ENCODE measurements around the gene CD72.

The CD72 gene

DNA sequence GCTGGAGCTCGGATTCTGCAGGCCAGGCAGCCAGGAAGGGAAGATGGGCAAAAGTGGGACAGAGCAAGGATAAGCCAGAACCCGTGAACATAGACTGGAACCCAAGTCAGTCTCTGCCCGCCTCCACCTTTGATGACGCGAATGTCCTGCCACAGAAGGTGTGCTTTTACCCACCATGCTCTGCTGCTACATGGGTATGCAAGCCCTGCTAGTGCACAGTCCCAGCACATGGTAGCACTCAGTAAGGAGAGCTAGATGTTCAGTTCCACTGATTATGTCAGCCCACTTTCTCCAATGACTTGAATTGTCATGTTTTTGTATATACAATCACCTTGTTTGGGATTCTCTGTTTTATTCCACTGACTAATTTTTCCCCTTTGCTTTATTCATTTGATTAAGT is 11.4 kb upstream of the CD72 start:
- H3K4me2 ChIP-seq (ENCODE audit: low read depth, low read length): no peak overlapping the region
- no peak for TF ChIP-seq EZH2 (optimal IDR thresholded peaks at IDR 0.05; ENCODE audit: low read depth, low read length)
- TF ChIP-seq EZH2phosphoT487 (IDR thresholded peaks at IDR 0.05; ENCODE audit: low read length): no peak
- TF ChIP-seq, protein P1, sequence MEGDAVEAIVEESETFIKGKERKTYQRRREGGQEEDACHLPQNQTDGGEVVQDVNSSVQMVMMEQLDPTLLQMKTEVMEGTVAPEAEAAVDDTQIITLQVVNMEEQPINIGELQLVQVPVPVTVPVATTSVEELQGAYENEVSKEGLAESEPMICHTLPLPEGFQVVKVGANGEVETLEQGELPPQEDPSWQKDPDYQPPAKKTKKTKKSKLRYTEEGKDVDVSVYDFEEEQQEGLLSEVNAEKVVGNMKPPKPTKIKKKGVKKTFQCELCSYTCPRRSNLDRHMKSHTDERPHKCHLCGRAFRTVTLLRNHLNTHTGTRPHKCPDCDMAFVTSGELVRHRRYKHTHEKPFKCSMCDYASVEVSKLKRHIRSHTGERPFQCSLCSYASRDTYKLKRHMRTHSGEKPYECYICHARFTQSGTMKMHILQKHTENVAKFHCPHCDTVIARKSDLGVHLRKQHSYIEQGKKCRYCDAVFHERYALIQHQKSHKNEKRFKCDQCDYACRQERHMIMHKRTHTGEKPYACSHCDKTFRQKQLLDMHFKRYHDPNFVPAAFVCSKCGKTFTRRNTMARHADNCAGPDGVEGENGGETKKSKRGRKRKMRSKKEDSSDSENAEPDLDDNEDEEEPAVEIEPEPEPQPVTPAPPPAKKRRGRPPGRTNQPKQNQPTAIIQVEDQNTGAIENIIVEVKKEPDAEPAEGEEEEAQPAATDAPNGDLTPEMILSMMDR (IDR thresholded peaks at IDR 0.05; ENCODE audit: low read length): no peak
- no peaks in the 10 kb centered on the region for H3K9me3 ChIP-seq (replicated peaks; ENCODE audit: insufficient read depth, low read length)
- H3K27ac ChIP-seq (ENCODE audit: low read length): no peak overlapping the region
- no peak for DNase-seq
- no peaks in the 10 kb centered on the region for H3K9me2 ChIP-seq (replicated peaks; ENCODE audit: insufficient read depth, low read length)
- no peaks in the 10 kb centered on the region for H3F3A ChIP-seq (ENCODE audit: insufficient read depth, low read length)
- H3K36me3 ChIP-seq (replicated peaks; ENCODE audit: insufficient read depth, low read length): no peaks in the 10 kb centered on the region
- no peaks in the 10 kb centered on the region for H3K4me1 ChIP-seq (ENCODE audit: low read length)
- no peaks in the 10 kb centered on the region for H3K79me2 ChIP-seq (ENCODE audit: low read length)
- H2AFZ ChIP-seq (ENCODE audit: low read length): no peak overlapping the region
- H3K9ac ChIP-seq (ENCODE audit: low read length): no peak overlapping the region
- no peaks in the 10 kb centered on the region for H4K20me1 ChIP-seq (ENCODE audit: insufficient read depth, low read length)
- H3K27me3 ChIP-seq (replicated peaks; ENCODE audit: insufficient read depth, low read length): no peaks in the 10 kb centered on the region
- no peak overlapping the region for H3K4me3 ChIP-seq (ENCODE audit: low read length)

DNA sequence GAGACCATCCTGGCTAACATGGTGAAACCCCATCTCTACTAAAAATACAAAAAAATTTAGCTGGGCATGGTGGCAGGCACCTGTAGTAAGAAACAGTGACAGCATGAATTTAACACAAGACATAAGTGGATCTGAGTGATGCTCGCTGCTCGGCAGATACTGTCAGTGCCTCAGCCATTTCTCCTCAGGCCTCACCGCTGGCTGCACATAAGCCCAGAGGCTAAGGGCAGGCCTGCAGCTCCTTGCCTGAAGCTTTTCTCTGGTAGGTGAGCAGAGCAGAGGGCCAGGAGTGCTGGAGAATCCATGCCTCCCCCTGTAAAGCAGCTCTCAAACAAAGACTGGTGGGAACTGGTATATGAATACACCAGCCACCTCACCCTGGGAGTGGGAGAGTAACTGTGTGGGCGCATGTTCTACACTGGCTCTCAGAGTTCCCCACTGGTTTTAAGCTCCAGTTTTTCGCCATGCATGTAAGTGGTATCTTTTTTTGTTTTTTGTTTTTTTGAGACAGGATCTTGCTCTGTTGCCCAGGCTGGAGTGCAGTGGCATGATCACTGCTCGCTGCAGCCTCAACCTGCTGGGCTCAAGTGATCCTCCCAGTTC is 10.3 kb upstream of the CD72 start:
- H2AFZ ChIP-seq (ENCODE audit: low read length): no peak overlapping the region
- no peaks in the 10 kb centered on the region for H3F3A ChIP-seq (ENCODE audit: insufficient read depth, low read length)
- no peaks in the 10 kb centered on the region for H3K36me3 ChIP-seq (replicated peaks; ENCODE audit: insufficient read depth, low read length)
- H3K4me2 ChIP-seq (ENCODE audit: low read depth, low read length): no peak overlapping the region
- no peaks in the 10 kb centered on the region for H3K27me3 ChIP-seq (replicated peaks; ENCODE audit: insufficient read depth, low read length)
- no peaks in the 10 kb centered on the region for H3K79me2 ChIP-seq (ENCODE audit: low read length)
- H3K9ac ChIP-seq (ENCODE audit: low read length): no peak overlapping the region
- H3K4me3 ChIP-seq (ENCODE audit: low read length): no peak overlapping the region
- H3K9me3 ChIP-seq (replicated peaks; ENCODE audit: insufficient read depth, low read length): no peaks in the 10 kb centered on the region
- no peaks in the 10 kb centered on the region for H4K20me1 ChIP-seq (ENCODE audit: insufficient read depth, low read length)
- no peak overlapping the region for H3K27ac ChIP-seq (ENCODE audit: low read length)
- DNase-seq: no peak
- TF ChIP-seq, protein P1 (IDR thresholded peaks at IDR 0.05; ENCODE audit: low read length): no peak
- TF ChIP-seq EZH2phosphoT487 (IDR thresholded peaks at IDR 0.05; ENCODE audit: low read length): no peak
- no peak for TF ChIP-seq EZH2 (optimal IDR thresholded peaks at IDR 0.05; ENCODE audit: low read depth, low read length)
- H3K4me1 ChIP-seq (ENCODE audit: low read length): no peaks in the 10 kb centered on the region
- H3K9me2 ChIP-seq (replicated peaks; ENCODE audit: insufficient read depth, low read length): no peaks in the 10 kb centered on the region

DNA sequence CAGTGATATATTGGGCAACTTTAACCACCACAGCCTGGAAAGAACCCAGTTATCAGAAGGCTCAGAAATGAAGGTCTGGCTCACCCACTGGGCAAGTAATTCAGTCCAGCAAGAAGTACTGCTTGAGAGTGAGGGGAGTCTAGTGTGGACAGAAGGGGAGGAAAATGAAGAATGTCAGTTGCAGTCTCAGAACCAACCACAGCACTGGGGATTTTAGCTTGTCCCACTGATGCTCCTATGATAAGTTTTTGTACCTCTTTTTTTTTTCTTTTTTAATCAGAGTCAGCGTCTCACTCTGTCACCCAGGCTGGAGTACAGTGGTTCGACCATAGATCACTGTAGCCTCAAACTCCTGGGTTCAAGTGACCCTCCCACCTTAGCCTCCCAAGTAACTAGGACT is 9.4 kb upstream of the CD72 start:
- Histone ChIP-seq H3K9me2 (replicated peaks; ENCODE audit: insufficient read depth, low read length) (no peaks in the 10 kb centered on the region), H3K4me1 (ENCODE audit: low read length) (no peaks in the 10 kb centered on the region), H3K9me3 (replicated peaks; ENCODE audit: insufficient read depth, low read length) (no peaks in the 10 kb centered on the region), H3K4me3 (ENCODE audit: low read length) (no peak overlapping the region), H3K36me3 (replicated peaks; ENCODE audit: insufficient read depth, low read length) (no peaks in the 10 kb centered on the region), H3K79me2 (ENCODE audit: low read length) (no peaks in the 10 kb centered on the region), H4K20me1 (ENCODE audit: insufficient read depth, low read length) (no peaks in the 10 kb centered on the region), H3F3A (ENCODE audit: insufficient read depth, low read length) (no peaks in the 10 kb centered on the region), H3K4me2 (ENCODE audit: low read depth, low read length) (no peak overlapping the region), H3K27me3 (replicated peaks; ENCODE audit: insufficient read depth, low read length) (no peaks in the 10 kb centered on the region), H3K27ac (ENCODE audit: low read length) (no peak overlapping the region), H3K9ac (ENCODE audit: low read length) (no peak overlapping the region), H2AFZ (ENCODE audit: low read length) (no peak overlapping the region)
- DNase-seq: no peak
- TF ChIP-seq, protein P1 (IDR thresholded peaks at IDR 0.05; ENCODE audit: low read length): no peak
- TF ChIP-seq EZH2 (optimal IDR thresholded peaks at IDR 0.05; ENCODE audit: low read depth, low read length) (no peak), EZH2phosphoT487 (IDR thresholded peaks at IDR 0.05; ENCODE audit: low read length) (no peak)
